HepG2 (cell line): Measurements from ENCODE around the gene GARIN5A. TPM values are rescaled to one million over a fixed set of nuclear protein-coding genes. Genes with fewer than 3 reads are reported as not detected.

Source experiments
- DMAP1 ChIP-seq: IDR thresholded peaks from 2 replicates; pipeline ENCODE4 v1.6.1; 2016
- FOXA3 ChIP-seq: IDR thresholded peaks from 2 replicates; pipeline ENCODE4 v1.6.1; 2016; ENCODE audit warnings: missing genetic modification reagents, missing compliant biosample characterization
- FOXK2 ChIP-seq: fragments of 450-650 bp; IDR thresholded peaks from 2 replicates; pipeline ENCODE4 v1.6.1; 2016
- GABPA ChIP-seq, 2 experiments: IDR thresholded peaks; 2 replicates each; pipeline ENCODE4 v1.6.1; 2011 to 2016; ENCODE audit warnings: low read depth in 2 of 2, low read length in 1 of 2, missing biosample characterization in 1 of 2, missing genetic modification characterization in 1 of 2
- KLF15 ChIP-seq: sonication (generic); formaldehyde crosslinking; IDR thresholded peaks from 2 replicates; pipeline ENCODE4 v1.8.1; 2023; ENCODE audit warnings: borderline replicate concordance, mild to moderate bottlenecking, inconsistent platforms, missing genetic modification reagents, mixed read lengths
- MEIS2 ChIP-seq: sonication (generic); formaldehyde crosslinking; IDR thresholded peaks from 2 replicates; pipeline ENCODE4 v1.9.0; 2021; ENCODE audit warnings: mild to moderate bottlenecking, missing genetic modification reagents
- MTA1 ChIP-seq: sonication (generic); formaldehyde crosslinking; IDR thresholded peaks from 2 replicates; pipeline ENCODE4 v1.4.0; 2020; ENCODE audit warnings: missing genetic modification reagents, mild to moderate bottlenecking, borderline replicate concordance
- NPAS2 ChIP-seq: sonication (generic); formaldehyde crosslinking; IDR thresholded peaks from 2 replicates; pipeline ENCODE4 v1.8.0; 2022; ENCODE audit warnings: mild to moderate bottlenecking, missing genetic modification reagents, borderline replicate concordance
- PHF20 ChIP-seq: sonication (generic); formaldehyde crosslinking; IDR thresholded peaks from 2 replicates; pipeline ENCODE4 v1.5.0; 2020; ENCODE audit warnings: mild to moderate bottlenecking, missing genetic modification reagents
- SIX1 ChIP-seq: sonication (generic); formaldehyde crosslinking; IDR thresholded peaks from 2 replicates; pipeline ENCODE4 v1.4.0; 2020; ENCODE audit warnings: missing genetic modification reagents, borderline replicate concordance
- YEATS4 ChIP-seq: sonication (generic); formaldehyde crosslinking; IDR thresholded peaks from 2 replicates; pipeline ENCODE4 v1.4.0; 2020; ENCODE audit warnings: missing genetic modification reagents, borderline replicate concordance
- ZIK1 ChIP-seq: sonication (generic); formaldehyde crosslinking; IDR thresholded peaks from 2 replicates; pipeline ENCODE4 v1.5.0; 2020; ENCODE audit warnings: mild to moderate bottlenecking, low read depth, missing genetic modification reagents, borderline replicate concordance
- ZNF143 ChIP-seq: sonication (generic); formaldehyde crosslinking; IDR thresholded peaks from 2 replicates; pipeline ENCODE4 v1.4.0; 2020; ENCODE audit warnings: missing genetic modification reagents
- ZNF333 ChIP-seq: sonication (generic); formaldehyde crosslinking; IDR thresholded peaks from 2 replicates; pipeline ENCODE4 v1.4.0; 2020; ENCODE audit warnings: mild to moderate bottlenecking, missing genetic modification reagents, borderline replicate concordance
- ZNF557 ChIP-seq: sonication (generic); formaldehyde crosslinking; IDR thresholded peaks from 2 replicates; pipeline ENCODE4 v1.4.0; 2020; ENCODE audit warnings: missing genetic modification reagents
- ZNF569 ChIP-seq: sonication (generic); formaldehyde crosslinking; IDR thresholded peaks from 2 replicates; pipeline ENCODE4 v1.5.0; 2020; ENCODE audit warnings: mild to moderate bottlenecking, missing genetic modification reagents, moderate library complexity, borderline replicate concordance
- ZSCAN12 ChIP-seq: sonication (generic); formaldehyde crosslinking; IDR thresholded peaks from 2 replicates; pipeline ENCODE4 v1.9.0; 2021; ENCODE audit warnings: mild to moderate bottlenecking, missing genetic modification reagents
- polyA plus RNA-seq, 8 experiments: library from polyadenylated mRNA; depleted of rRNA in 3 of 8; stranded (reverse) in 7 of 8; unstranded in 1 of 8; fragments of >200 nt; fragmentation: Illumina TruSeq in 4 of 8; extraction: Trizol in 4 of 8; gene quantifications; 2 replicates each; pipeline versions ENCODE4 v1.2.1 to v1.2.3, GENCODE V29; 2011 to 2016; ENCODE audit warnings: low read depth in 4 of 8, missing spikeins in 1 of 8, mixed read lengths in 1 of 8; ENCODE audit not compliant: insufficient read depth in 1 of 8
- total RNA-seq, 5 experiments: library from RNA; depleted of rRNA; stranded (reverse); fragments of >200 nt; fragmentation: Illumina TruSeq; extraction: Trizol; gene quantifications; 2 replicates each; pipeline ENCODE4 v1.2.3, GENCODE V29; 2016; ENCODE audit warnings: low read depth in 1 of 5
- TF ChIP-seq, protein P1 (sequence below), 2 experiments: sonication (generic) in 1 of 2; formaldehyde crosslinking in 1 of 2; IDR thresholded peaks; 2 replicates each; pipeline versions ENCODE4 v1.5.1 to v1.6.1; 2011 to 2020; ENCODE audit warnings: borderline replicate concordance in 1 of 2, low read depth in 1 of 2, low read length in 1 of 2, mild to moderate bottlenecking in 1 of 2, missing genetic modification reagents in 1 of 2, moderate library complexity in 1 of 2
- TF ChIP-seq, protein P2 (sequence below): sonication (generic); formaldehyde crosslinking; conservative IDR thresholded peaks from 2 replicates; pipeline ENCODE4 v1.8.1; 2023; ENCODE audit warnings: missing genetic modification reagents
- TF ChIP-seq, protein P3 (sequence below): sonication (generic); formaldehyde crosslinking; IDR thresholded peaks from 2 replicates; pipeline ENCODE4 v1.4.0; 2020; ENCODE audit warnings: missing genetic modification reagents

Gene GARIN5A
- total and polyA plus RNA-seq, 2 of the 13 experiments (the other 11 are each of a cell fraction or from before 2014, with no cell fraction given), result not detected

DNA sequence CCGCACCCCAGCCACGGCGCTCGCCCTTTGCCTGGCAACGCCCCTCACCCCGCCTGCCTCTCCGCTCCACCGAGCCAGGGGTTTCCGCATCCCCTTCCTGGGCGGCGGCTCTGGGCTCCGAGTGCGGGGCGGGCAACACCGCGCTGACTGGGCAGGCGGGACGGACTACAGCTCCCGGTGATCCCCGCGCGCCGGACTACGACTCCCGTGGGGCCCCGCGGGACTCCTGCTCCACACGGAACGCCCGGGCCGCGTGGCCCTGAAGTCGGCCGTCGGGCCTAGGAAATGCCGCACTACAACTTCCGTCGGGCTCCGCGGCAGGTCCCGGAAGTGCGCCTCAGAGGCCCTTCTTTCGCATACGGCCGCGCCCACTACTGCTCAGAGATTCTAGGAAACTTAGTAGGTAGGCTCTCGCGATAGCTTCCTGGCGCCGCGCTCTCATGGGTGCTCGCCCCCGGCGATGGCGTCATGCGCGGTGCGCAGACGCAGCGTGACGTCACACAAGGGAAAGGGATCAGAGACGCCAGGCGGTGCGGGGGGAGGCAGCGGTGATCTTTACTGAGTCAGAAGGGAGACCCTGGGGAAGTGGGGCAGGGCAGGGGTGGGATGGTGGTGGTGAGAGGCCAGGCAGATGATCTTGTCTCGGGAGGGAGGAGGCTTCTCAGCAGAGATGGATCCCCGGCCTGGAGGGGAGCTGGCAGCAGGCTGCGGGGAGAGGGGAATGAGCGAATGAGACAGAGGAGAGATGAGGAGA is 34.6 kb upstream of the GARIN5A start, which contains the start of gene JOSD2 (continued):
- TF ChIP-seq SIX1 (CRISPR knock-in tag), result no peak
- TF ChIP-seq, protein P1, sequence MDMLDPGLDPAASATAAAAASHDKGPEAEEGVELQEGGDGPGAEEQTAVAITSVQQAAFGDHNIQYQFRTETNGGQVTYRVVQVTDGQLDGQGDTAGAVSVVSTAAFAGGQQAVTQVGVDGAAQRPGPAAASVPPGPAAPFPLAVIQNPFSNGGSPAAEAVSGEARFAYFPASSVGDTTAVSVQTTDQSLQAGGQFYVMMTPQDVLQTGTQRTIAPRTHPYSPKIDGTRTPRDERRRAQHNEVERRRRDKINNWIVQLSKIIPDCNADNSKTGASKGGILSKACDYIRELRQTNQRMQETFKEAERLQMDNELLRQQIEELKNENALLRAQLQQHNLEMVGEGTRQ (IDR thresholded peaks at IDR 0.05; ENCODE audit: low read depth, low read length), result no peak
- TF ChIP-seq, protein P1 (CRISPR knock-in tag; IDR thresholded peaks at IDR 0.05; ENCODE audit: borderline replicate concordance), result 0 out of 2 replicates have a peak, but pooled peaks have one; percentile 49
- TF ChIP-seq, protein P2, sequence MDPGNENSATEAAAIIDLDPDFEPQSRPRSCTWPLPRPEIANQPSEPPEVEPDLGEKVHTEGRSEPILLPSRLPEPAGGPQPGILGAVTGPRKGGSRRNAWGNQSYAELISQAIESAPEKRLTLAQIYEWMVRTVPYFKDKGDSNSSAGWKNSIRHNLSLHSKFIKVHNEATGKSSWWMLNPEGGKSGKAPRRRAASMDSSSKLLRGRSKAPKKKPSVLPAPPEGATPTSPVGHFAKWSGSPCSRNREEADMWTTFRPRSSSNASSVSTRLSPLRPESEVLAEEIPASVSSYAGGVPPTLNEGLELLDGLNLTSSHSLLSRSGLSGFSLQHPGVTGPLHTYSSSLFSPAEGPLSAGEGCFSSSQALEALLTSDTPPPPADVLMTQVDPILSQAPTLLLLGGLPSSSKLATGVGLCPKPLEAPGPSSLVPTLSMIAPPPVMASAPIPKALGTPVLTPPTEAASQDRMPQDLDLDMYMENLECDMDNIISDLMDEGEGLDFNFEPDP (CRISPR knock-in tag), result no peak
- peak; percentile 76 for TF ChIP-seq GABPA (IDR thresholded peaks at IDR 0.05; ENCODE audit: low read depth, low read length)
- TF ChIP-seq GABPA (CRISPR knock-in tag; IDR thresholded peaks at IDR 0.05; ENCODE audit: low read depth), result peak; percentile 92
- no peak for TF ChIP-seq ZSCAN12 (CRISPR knock-in tag)
- TF ChIP-seq ZNF333 (CRISPR knock-in tag), result peak; percentile 73; the same call in 1 of the 2 replicates
- no peak for TF ChIP-seq FOXK2
- TF ChIP-seq ZIK1 (CRISPR knock-in tag), result no peak
- no peak for TF ChIP-seq ZNF569 (CRISPR knock-in tag)
- TF ChIP-seq MEIS2 (CRISPR knock-in tag), result no peak
- TF ChIP-seq FOXA3, result no peak; the same call in 1 of the 2 replicates
- TF ChIP-seq KLF15, result no peak
- 0 out of 2 replicates have a peak, but pooled peaks have one; percentile 31 for TF ChIP-seq DMAP1 (CRISPR knock-in tag)
- peak; percentile 95 for TF ChIP-seq ZNF143 (CRISPR knock-in tag)
- no peak for TF ChIP-seq ZNF557
- TF ChIP-seq NPAS2 (CRISPR knock-in tag), result no peak
- TF ChIP-seq PHF20 (CRISPR knock-in tag), result peak; percentile 52
- TF ChIP-seq, protein P3, sequence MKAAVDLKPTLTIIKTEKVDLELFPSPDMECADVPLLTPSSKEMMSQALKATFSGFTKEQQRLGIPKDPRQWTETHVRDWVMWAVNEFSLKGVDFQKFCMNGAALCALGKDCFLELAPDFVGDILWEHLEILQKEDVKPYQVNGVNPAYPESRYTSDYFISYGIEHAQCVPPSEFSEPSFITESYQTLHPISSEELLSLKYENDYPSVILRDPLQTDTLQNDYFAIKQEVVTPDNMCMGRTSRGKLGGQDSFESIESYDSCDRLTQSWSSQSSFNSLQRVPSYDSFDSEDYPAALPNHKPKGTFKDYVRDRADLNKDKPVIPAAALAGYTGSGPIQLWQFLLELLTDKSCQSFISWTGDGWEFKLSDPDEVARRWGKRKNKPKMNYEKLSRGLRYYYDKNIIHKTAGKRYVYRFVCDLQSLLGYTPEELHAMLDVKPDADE (CRISPR knock-in tag), result no peak
- peak; percentile 26; the same call in 1 of the 2 replicates for TF ChIP-seq MTA1
- no peak for TF ChIP-seq YEATS4 (CRISPR knock-in tag)
